Stomach smooth muscle (tissue), 2 donors: ENCODE data around the gene TIMM8A.

Source experiments
- H3K27ac ChIP-seq: one replicate; pipeline ENCODE4 v1.7.0; 2013; ENCODE audit warnings: mild to moderate bottlenecking, low read length, inconsistent platforms
- H3K27me3 ChIP-seq, 2 donors: one replicate each; pipeline ENCODE4 v1.7.0; 2013; ENCODE audit warnings: low read length in 2 of 2; ENCODE audit not compliant: insufficient read depth in 2 of 2, control insufficient read depth in 1 of 2
- H3K36me3 ChIP-seq, 2 donors: one replicate each; pipeline ENCODE4 v1.7.0; 2013; ENCODE audit warnings: low read length in 2 of 2; ENCODE audit not compliant: control insufficient read depth in 2 of 2, insufficient read depth in 2 of 2
- H3K4me1 ChIP-seq: one replicate; pipeline ENCODE4 v1.7.0; 2013; ENCODE audit warnings: low read length; ENCODE audit not compliant: control insufficient read depth, insufficient read depth
- H3K4me3 ChIP-seq, 2 donors: one replicate each; pipeline ENCODE4 v1.7.0; 2013; ENCODE audit warnings: low read length in 2 of 2
- H3K9ac ChIP-seq, 2 donors: one replicate each; pipeline ENCODE4 v1.7.0; 2013; ENCODE audit warnings: low read length in 2 of 2, mild to moderate bottlenecking in 1 of 2
- H3K9me3 ChIP-seq, 2 donors: one replicate each; pipeline ENCODE4 v1.7.0; 2013; ENCODE audit warnings: low read length in 2 of 2; ENCODE audit not compliant: control insufficient read depth in 2 of 2
- donor health status: healthy.
- donor health status: Pancreatic carcinoma.

TIMM8A gene

GRCh38 chrX:101348452-101349192, at the start of gene TIMM8A:
Gene TIMM8A, minus strand, starts transcription at chrX:101348742. Its CDS starts 78 bp downstream, at chrX:101348664.
- H3K27ac ChIP-seq, result peak within 1 kb of the TSS; percentile 71
- no peaks in the 10 kb centered on the region for H3K4me1 ChIP-seq
- peak within 1 kb of the TSS; percentile 72 to 73 for H3K9ac ChIP-seq
- H3K9me3 ChIP-seq, result no peaks in the 10 kb centered on the region
- H3K4me3 ChIP-seq, result peak within 1 kb of the TSS; percentile 78 to 82
- H3K27me3 ChIP-seq, result no peaks in the 10 kb centered on the region
- peaks cover 0 to 2% of the 10 kb centered on the region in 2 donors for H3K36me3 ChIP-seq

GRCh38 chrX:101397779-101398178, 49.2 kb upstream of the TIMM8A start:
- Histone ChIP-seq H3K4me3 (no peak overlapping the region), H3K27me3 (no peaks in the 10 kb centered on the region), H3K27ac (no peak overlapping the region), H3K4me1 (no peaks in the 10 kb centered on the region), H3K9me3 (no peaks in the 10 kb centered on the region), H3K9ac (no peak overlapping the region), H3K36me3 (peaks cover 2 to 4% of the 10 kb centered on the region in 2 donors)

- no peaks in the 10 kb centered on the region for H3K9me3 ChIP-seq
- H3K4me1 ChIP-seq, result no peaks in the 10 kb centered on the region
- peaks cover 2 to 4% of the 10 kb centered on the region in 2 donors for H3K36me3 ChIP-seq
- no peak overlapping the region for H3K9ac ChIP-seq
- H3K27me3 ChIP-seq, result no peaks in the 10 kb centered on the region
- H3K27ac ChIP-seq, result no peak overlapping the region
- no peak overlapping the region for H3K4me3 ChIP-seq
Observed at GRCh38 chrX:101395789-101396188, 47.2 kb upstream of the TIMM8A start.

GRCh38 chrX:101394372-101394771, 45.8 kb upstream of the TIMM8A start:
- H3K27me3 ChIP-seq, result peaks cover 0 to 2% of the 10 kb centered on the region in 2 donors
- H3K4me3 ChIP-seq, result no peak overlapping the region
- H3K27ac ChIP-seq, result no peak overlapping the region
- peaks cover 0 to 4% of the 10 kb centered on the region in 2 donors for H3K36me3 ChIP-seq
- no peaks in the 10 kb centered on the region for H3K9me3 ChIP-seq
- no peak overlapping the region for H3K9ac ChIP-seq
- H3K4me1 ChIP-seq, result peaks cover 3% of the 10 kb centered on the region

GRCh38 chrX:101393530-101394305, 45.2 kb upstream of the TIMM8A start:
- H3K4me3 ChIP-seq, result no peak overlapping the region
- peaks cover 0 to 2% of the 10 kb centered on the region in 2 donors for H3K27me3 ChIP-seq
- H3K27ac ChIP-seq, result no peak overlapping the region
- H3K9me3 ChIP-seq, result no peaks in the 10 kb centered on the region
- peaks cover 3% of the 10 kb centered on the region for H3K4me1 ChIP-seq
- no peak overlapping the region for H3K9ac ChIP-seq
- peaks cover 0 to 4% of the 10 kb centered on the region in 2 donors for H3K36me3 ChIP-seq

- peaks cover 3% of the 10 kb centered on the region for H3K4me1 ChIP-seq
- peaks cover 0 to 2% of the 10 kb centered on the region in 2 donors for H3K27me3 ChIP-seq
- no peaks in the 10 kb centered on the region for H3K9me3 ChIP-seq
- peaks cover 0 to 4% of the 10 kb centered on the region in 2 donors for H3K36me3 ChIP-seq
- H3K27ac ChIP-seq, result peak overlapping the region; percentile 58
- peak overlapping the region; percentile 75 for H3K4me3 ChIP-seq
- H3K9ac ChIP-seq, result peak overlapping the region in 1 of 2 donors; percentile 76
Observed at GRCh38 chrX:101391831-101392230, 43.3 kb upstream of the TIMM8A start.

- Histone ChIP-seq H3K27ac (peak within 1 kb of the TSS; percentile 58), H3K4me1 (peaks cover 3% of the 10 kb centered on the region), H3K36me3 (peaks cover 0 to 4% of the 10 kb centered on the region in 2 donors), H3K27me3 (peaks cover 0 to 2% of the 10 kb centered on the region in 2 donors), H3K4me3 (peak within 1 kb of the TSS; percentile 75), H3K9me3 (no peaks in the 10 kb centered on the region), H3K9ac (peak within 1 kb of the TSS; percentile 64 to 76)
Observed at GRCh38 chrX:101390664-101391525, 42.4 kb upstream of the TIMM8A start, which contains the start of gene RPL36A. Gene RPL36A, plus strand, starts transcription at chrX:101391011. Its CDS starts 33 bp downstream, at chrX:101391044.

- Histone ChIP-seq H3K4me1 (peaks cover 3% of the 10 kb centered on the region), H3K27me3 (peaks cover 0 to 2% of the 10 kb centered on the region in 2 donors), H3K36me3 (peaks cover 0 to 4% of the 10 kb centered on the region in 2 donors), H3K9me3 (no peaks in the 10 kb centered on the region), H3K4me3 (no peak overlapping the region), H3K9ac (no peak overlapping the region), H3K27ac (no peak overlapping the region)
Observed at GRCh38 chrX:101388604-101389003, 40.1 kb upstream of the TIMM8A start.

- Histone ChIP-seq H3K36me3 (no peaks in the 10 kb centered on the region), H3K9ac (no peak overlapping the region), H3K27ac (no peak overlapping the region), H3K4me3 (no peak overlapping the region), H3K27me3 (peaks cover 0 to 2% of the 10 kb centered on the region in 2 donors), H3K9me3 (no peaks in the 10 kb centered on the region), H3K4me1 (peaks cover 3% of the 10 kb centered on the region)
Observed at GRCh38 chrX:101386542-101386885, 38.0 kb upstream of the TIMM8A start.

- Histone ChIP-seq H3K27me3 (peaks cover 0 to 2% of the 10 kb centered on the region in 2 donors), H3K27ac (no peak within 1 kb of the TSS), H3K4me3 (no peak within 1 kb of the TSS), H3K36me3 (no peaks in the 10 kb centered on the region), H3K4me1 (peaks cover 3% of the 10 kb centered on the region), H3K9me3 (no peaks in the 10 kb centered on the region), H3K9ac (no peak within 1 kb of the TSS)
Observed at GRCh38 chrX:101385795-101386541, 37.4 kb upstream of the TIMM8A start, which contains the start of gene BTK. Gene BTK, minus strand, starts transcription at chrX:101386191. Its CDS starts 10,907 bp downstream, at chrX:101375284.
